Mammary epithelial cell (primary cell): ENCODE measurements around the gene FGF14.

Experiments used
- CTCF ChIP-seq, 2 donors: IDR thresholded peaks in 1 of 2; conservative IDR thresholded peaks in 1 of 2; 2 replicates each; pipeline ENCODE4 v1.5.1; 2011 to 2012; ENCODE audit warnings: inconsistent platforms in 2 of 2, low read length in 2 of 2, mild to moderate bottlenecking in 2 of 2, control low read depth in 1 of 2, low read depth in 1 of 2; ENCODE audit not compliant: insufficient read depth in 1 of 2; ENCODE audit errors: extremely low read depth in 1 of 2
- EZH2 ChIP-seq: IDR thresholded peaks from 2 replicates; pipeline ENCODE4 v1.6.1; 2012; ENCODE audit warnings: low read length, inconsistent platforms, borderline replicate concordance

GRCh38 chr13:102316732-102317131, 85.1 kb downstream of the FGF14 start:
- TF ChIP-seq CTCF (conservative IDR thresholded peaks at IDR 0.05 in 1 of 2, IDR thresholded peaks at IDR 0.05 in 1 of 2; ENCODE audit: extremely low read depth in 1 of 2, insufficient read depth in 1 of 2, low read depth in 1 of 2, low read length in 2 of 2): no peak
- TF ChIP-seq EZH2: no peak
